ENCODE measurements around the gene VPS52. TPM values are rescaled to one million over a fixed set of nuclear protein-coding genes. Genes with fewer than 3 reads are reported as not detected.

Gene VPS52
- total RNA-seq, 1 experiment from 2014 or later: 58.2 TPM

GRCh38 chr6:33211666-33212422 lies 59.8 kb downstream of the VPS52 start:
- ChIA-PET POLR2A (no interaction called here), CTCF (no interaction called here), RAD21 (ENCODE audit: low non-redundant PET in 1 of 2, low total read pairs in 2 of 2, uncharacterized antibody in 2 of 2, unreplicated experiment in 2 of 2) (no interaction called here)
- Histone ChIP-seq H3K4me3 (replicated peaks in 1 of 2; ENCODE audit: low read depth in 1 of 2, low read length in 2 of 2) (no peak overlapping the region), H4K20me1 (ENCODE audit: insufficient read depth) (no peaks in the 10 kb centered on the region), H3K36me3 (ENCODE audit: control insufficient read depth in 1 of 2, insufficient read depth in 2 of 2, low read length in 2 of 2) (peaks cover 10 to 15% of the 10 kb centered on the region in 2 experiments; a peak in 3 of 4 replicates), H3K4me2 (ENCODE audit: low read length) (no peak overlapping the region), H3K27ac (ENCODE audit: low read depth, low read length) (no peak overlapping the region), H3K4me1 (ENCODE audit: control insufficient read depth in 1 of 2, insufficient read depth in 2 of 2, low read length in 2 of 2) (peaks cover 5 to 18% of the 10 kb centered on the region in 2 experiments), H3K9ac (ENCODE audit: low read length) (no peak overlapping the region), H2AFZ (ENCODE audit: low read depth, low read length, poor library complexity, severe bottlenecking) (no peak overlapping the region), H3K79me2 (ENCODE audit: insufficient read depth, low read length) (peaks cover 15% of the 10 kb centered on the region), H3K9me3 (ENCODE audit: control insufficient read depth in 1 of 2, insufficient read depth in 1 of 2, low read depth in 1 of 2, low read length in 2 of 2) (no peaks in the 10 kb centered on the region), H3K27me3 (ENCODE audit: insufficient read depth, low read length) (no peaks in the 10 kb centered on the region), H3K9me2 (ENCODE audit: insufficient read depth) (no peaks in the 10 kb centered on the region)
- intact Hi-C loops (cut with micrococcal nuclease): no loop called here
- TF ChIP-seq CTCF (IDR thresholded peaks at IDR 0.05 in 2 of 3, conservative IDR thresholded peaks at IDR 0.05 in 1 of 3; ENCODE audit: borderline replicate concordance in 1 of 3, insufficient read depth in 1 of 3, low read depth in 2 of 3, low read length in 2 of 3) (peak in 2 of 3 experiments; percentile 13 to 23; a peak in 1 of 6 replicates), JUND (IDR thresholded peaks at IDR 0.05) (no peak)
- ATAC-seq (no peak), DNase-seq (ENCODE audit: low read depth, low spot score) (no peak)
- no TSS peak for BruUV-seq (replicated peaks)

- H3K9ac ChIP-seq (ENCODE audit: low read length): no peak overlapping the region
- intact Hi-C loops (cut with micrococcal nuclease): no loop called here
- TF ChIP-seq RAD21 (IDR thresholded peaks at IDR 0.05; ENCODE audit: low read depth): no peak
- no peak for TF ChIP-seq JUND (IDR thresholded peaks at IDR 0.05)
- TF ChIP-seq MAX (IDR thresholded peaks at IDR 0.05): no peak
- no peak for TF ChIP-seq REST (IDR thresholded peaks at IDR 0.05; ENCODE audit: low read depth)
- no peak for TF ChIP-seq ELF1 (IDR thresholded peaks at IDR 0.05; ENCODE audit: borderline replicate concordance, low read depth)
- no peak for TF ChIP-seq ZFX (IDR thresholded peaks at IDR 0.05)
- TF ChIP-seq POLR2AphosphoS5 (IDR thresholded peaks at IDR 0.05; ENCODE audit: low read depth, low read length): no peak
- no peak for TF ChIP-seq TCF7L2 (IDR thresholded peaks at IDR 0.05; ENCODE audit: borderline replicate concordance, extremely low read depth, insufficient read depth, insufficient read length)
- TF ChIP-seq SP1 (IDR thresholded peaks at IDR 0.05; ENCODE audit: low read depth): no peak
- no peak for TF ChIP-seq EGR1 (IDR thresholded peaks at IDR 0.05; ENCODE audit: low read depth)
- TF ChIP-seq FOSL1 (IDR thresholded peaks at IDR 0.05; ENCODE audit: low read depth): no peak
- no peak for TF ChIP-seq YY1 (IDR thresholded peaks at IDR 0.05; ENCODE audit: extremely low read depth, insufficient replicate concordance, low read depth, low read length)
- TF ChIP-seq SRF (IDR thresholded peaks at IDR 0.05; ENCODE audit: low read depth): no peak
- no peak for TF ChIP-seq POLR2A (IDR thresholded peaks at IDR 0.05; ENCODE audit: borderline replicate concordance, extremely low read depth, insufficient read depth, insufficient read length)
- ChIA-PET POLR2A (no interaction called here), RAD21 (ENCODE audit: low non-redundant PET in 1 of 2, low total read pairs in 2 of 2, uncharacterized antibody in 2 of 2, unreplicated experiment in 2 of 2) (no interaction called here), CTCF (no interaction called here)
- no TSS peak for BruUV-seq (replicated peaks)
- no peak overlapping the region for H3K27ac ChIP-seq (ENCODE audit: low read depth, low read length)
- peaks cover 10 to 15% of the 10 kb centered on the region in 2 experiments; a peak in 3 of 4 replicates for H3K36me3 ChIP-seq (ENCODE audit: control insufficient read depth in 1 of 2, insufficient read depth in 2 of 2, low read length in 2 of 2)
- no peaks in the 10 kb centered on the region for H4K20me1 ChIP-seq (ENCODE audit: insufficient read depth)
- no peak overlapping the region for H3K4me2 ChIP-seq (ENCODE audit: low read length)
- no peak for DNase-seq (ENCODE audit: low read depth, low spot score)
- no peaks in the 10 kb centered on the region for H3K9me3 ChIP-seq (ENCODE audit: control insufficient read depth in 1 of 2, insufficient read depth in 1 of 2, low read depth in 1 of 2, low read length in 2 of 2)
- H3K4me3 ChIP-seq (replicated peaks in 1 of 2; ENCODE audit: low read depth in 1 of 2, low read length in 2 of 2): no peak overlapping the region
- peaks cover 12 to 25% of the 10 kb centered on the region in 2 experiments for H3K4me1 ChIP-seq (ENCODE audit: control insufficient read depth in 1 of 2, insufficient read depth in 2 of 2, low read length in 2 of 2)
- no peaks in the 10 kb centered on the region for H3K27me3 ChIP-seq (ENCODE audit: insufficient read depth, low read length)
- peaks cover 15% of the 10 kb centered on the region for H3K79me2 ChIP-seq (ENCODE audit: insufficient read depth, low read length)
- no peak for ATAC-seq
- H2AFZ ChIP-seq (ENCODE audit: low read depth, low read length, poor library complexity, severe bottlenecking): no peak overlapping the region
- H3K9me2 ChIP-seq (ENCODE audit: insufficient read depth): no peaks in the 10 kb centered on the region
These were observed 60.5 kb downstream of the VPS52 start for GRCh38 chr6:33211136-33211535.

Data from HCT116 (cell line).